ENCODE results near the gene TEX9. TPM values are rescaled to one million over a fixed set of nuclear protein-coding genes. Genes with fewer than 3 reads are reported as not detected.

Gene TEX9
- total and polyA plus RNA-seq, 2 of the 4 experiments (the other 2 are of a cell fraction), result 0.63 to 1.4 TPM

GRCh38 chr15:56346414-56346813, 18.8 kb upstream of the TEX9 start:
- H3K4me1 ChIP-seq (ENCODE audit: control insufficient read depth, insufficient read depth, low read length), result no peaks in the 10 kb centered on the region
- H2BK15ac ChIP-seq (ENCODE audit: low read depth, low read length), result no peak overlapping the region
- H4K5ac ChIP-seq (ENCODE audit: low read depth, low read length), result no peak overlapping the region
- no peak overlapping the region for H3K18ac ChIP-seq (ENCODE audit: low read depth, low read length)
- TF ChIP-seq USF2 (IDR thresholded peaks at IDR 0.05; ENCODE audit: low read depth, low read length) (no peak), SMC3 (IDR thresholded peaks at IDR 0.05; ENCODE audit: low read depth, low read length) (no peak), RAD21 (IDR thresholded peaks at IDR 0.05; ENCODE audit: low read length) (no peak), CTCF (conservative IDR thresholded peaks at IDR 0.05; ENCODE audit: low read depth, low read length) (no peak), BHLHE40 (IDR thresholded peaks at IDR 0.05; ENCODE audit: low read depth, low read length) (no peak), POLR2A (IDR thresholded peaks at IDR 0.05; ENCODE audit: low read depth, low read length) (no peak), MAZ (IDR thresholded peaks at IDR 0.05; ENCODE audit: borderline replicate concordance, low read depth, low read length) (no peak), MXI1 (IDR thresholded peaks at IDR 0.05; ENCODE audit: borderline replicate concordance, low read depth, low read length) (no peak), FOS (IDR thresholded peaks at IDR 0.05; ENCODE audit: low read depth, low read length) (no peak), ELK1 (IDR thresholded peaks at IDR 0.05; ENCODE audit: borderline replicate concordance, low read depth, low read length) (no peak), MAFK (IDR thresholded peaks at IDR 0.05; ENCODE audit: low read depth, low read length) (no peak), CEBPB (IDR thresholded peaks at IDR 0.05; ENCODE audit: low read depth, low read length) (no peak), RCOR1 (IDR thresholded peaks at IDR 0.05; ENCODE audit: insufficient replicate concordance, low read length) (no peak), RFX5 (IDR thresholded peaks at IDR 0.05; ENCODE audit: low read depth, low read length) (no peak), NFE2L2 (IDR thresholded peaks at IDR 0.05; ENCODE audit: low read depth, low read length) (no peak)
- ChIA-PET POLR2A (ENCODE audit: unreplicated experiment) (no interaction called here), CTCF (no interaction called here)
- H3K79me1 ChIP-seq (ENCODE audit: low read depth in 1 of 2, low read length in 2 of 2), result no peaks in the 10 kb centered on the region
- H3K4me3 ChIP-seq (ENCODE audit: insufficient read depth, low read depth, low read length), result no peak overlapping the region
- dilution Hi-C loops (cut with HindIII; ENCODE audit: low sequenced_read_pairs, unreplicated experiment), result no loop called here
- H4K20me1 ChIP-seq (ENCODE audit: insufficient read depth, low read length), result no peaks in the 10 kb centered on the region
- H4K8ac ChIP-seq (ENCODE audit: low read depth in 2 of 2, low read length in 2 of 2), result no peak overlapping the region
- H2AK5ac ChIP-seq (ENCODE audit: low read depth, low read length), result no peak overlapping the region
- no peak overlapping the region for H2AFZ ChIP-seq (replicated peaks; ENCODE audit: low read length, poor library complexity)
- H2BK120ac ChIP-seq (ENCODE audit: low read depth, low read length), result no peak overlapping the region
- ATAC-seq (ENCODE audit: low read depth), result no peak
- WGBS, 2 experiments (ENCODE audit: extremely low coverage in 2 of 2, insufficient read length in 1 of 2), result no CpG with 5 or more reads among the region's 3 CpGs
- H2BK20ac ChIP-seq (ENCODE audit: low read depth, low read length), result no peak overlapping the region
- no peak for DNase-seq
- H3K23ac ChIP-seq (ENCODE audit: low read depth, low read length), result no peak overlapping the region
- no peak overlapping the region for H3K4me2 ChIP-seq (ENCODE audit: low read depth, low read length)
- H4K91ac ChIP-seq (ENCODE audit: insufficient read depth, low read depth, low read length), result no peak overlapping the region
- H2BK5ac ChIP-seq (ENCODE audit: low read depth, low read length, poor library complexity, severe bottlenecking), result no peak overlapping the region
- H2AK9ac ChIP-seq (replicated peaks; ENCODE audit: low read depth, low read length, poor library complexity), result no peak overlapping the region
- BruUV-seq (replicated peaks), result no TSS peak
- H3K56ac ChIP-seq (ENCODE audit: extremely low read depth, insufficient read depth, low read length), result no peak overlapping the region
- no peaks in the 10 kb centered on the region for H3K27me3 ChIP-seq (ENCODE audit: control insufficient read depth, insufficient read depth, low read length)
- no peak overlapping the region for H3K9ac ChIP-seq (ENCODE audit: low read depth, low read length)
- H3K4ac ChIP-seq (ENCODE audit: low read depth, low read length), result no peak overlapping the region
- H3K27ac ChIP-seq (ENCODE audit: insufficient read depth, low read length), result no peak overlapping the region
- intact Hi-C loops (cut with micrococcal nuclease), result no loop called here
- in situ Hi-C loops (cut with MboI; ENCODE audit: low sequenced_read_pairs), result no loop called here
- H3K9me1 ChIP-seq (ENCODE audit: insufficient read depth, low read length), result no peaks in the 10 kb centered on the region
- no peaks in the 10 kb centered on the region for H3K9me3 ChIP-seq (ENCODE audit: control insufficient read depth, insufficient read depth, low read length)
- H3K14ac ChIP-seq (replicated peaks; ENCODE audit: low read depth, low read length), result no peak overlapping the region
- H3K36me3 ChIP-seq (ENCODE audit: control insufficient read depth, insufficient read depth, low read length), result no peaks in the 10 kb centered on the region
